Femur (tissue), 1 donor: ENCODE results near the gene PTPN7.
"Not testable (repeated sequence)": the region's sequence is repeated elsewhere in the genome, so short reads cannot be mapped to it uniquely, and the experiment has no call there.

ENCODE experiments used
- DNase-seq: peaks from one replicate; pipeline ENCODE4 v3.0.0-alpha.2; 2017

Gene PTPN7

GRCh38 chr1:202189001-202189790, 28.8 kb upstream of the PTPN7 start:
- DNase-seq, result peak; percentile 76

GRCh38 chr1:202187697-202188407, 27.4 kb upstream of the PTPN7 start:
- no peak for DNase-seq

- no peak for DNase-seq
Observed at GRCh38 chr1:202187041-202187671, 26.8 kb upstream of the PTPN7 start.

- no peak for DNase-seq
Observed at GRCh38 chr1:202186327-202186726, 25.9 kb upstream of the PTPN7 start.

- peak; percentile 82 for DNase-seq
Observed at GRCh38 chr1:202184750-202185460, 24.5 kb upstream of the PTPN7 start.

- no peak for DNase-seq
Observed at GRCh38 chr1:202182040-202182877, 21.9 kb upstream of the PTPN7 start.

GRCh38 chr1:202181586-202181985, 21.2 kb upstream of the PTPN7 start:
- DNase-seq, result no peak

- DNase-seq, result not testable (repeated sequence)
Observed at GRCh38 chr1:202180751-202181139, 20.3 kb upstream of the PTPN7 start.

GRCh38 chr1:202179828-202180750, 19.7 kb upstream of the PTPN7 start:
- DNase-seq, result no peak

- DNase-seq, result no peak
Observed at GRCh38 chr1:202176949-202177927, 16.8 kb upstream of the PTPN7 start.

- no peak for DNase-seq
Observed at GRCh38 chr1:202173993-202174392, 13.6 kb upstream of the PTPN7 start.

GRCh38 chr1:202172015-202172355, 11.6 kb upstream of the PTPN7 start:
- DNase-seq, result no peak

GRCh38 chr1:202171292-202172014, 11.1 kb upstream of the PTPN7 start:
- no peak for DNase-seq

- DNase-seq, result no peak
Observed at GRCh38 chr1:202170726-202171125, 10.3 kb upstream of the PTPN7 start.

GRCh38 chr1:202168861-202169260, 8.5 kb upstream of the PTPN7 start:
- DNase-seq, result no peak

GRCh38 chr1:202167708-202168415, 7.5 kb upstream of the PTPN7 start:
- peak; percentile 81 for DNase-seq

GRCh38 chr1:202167054-202167453, 6.7 kb upstream of the PTPN7 start:
- DNase-seq, result not testable (repeated sequence)
